Smooth muscle cell (in vitro differentiated cells): ENCODE data around the gene DCAF7. TPM values are rescaled to one million over a fixed set of nuclear protein-coding genes. Genes with fewer than 3 reads are reported as not detected.

Experiments
- DNase-seq: peaks from one replicate; lab custom pipeline; 2025; ENCODE audit not compliant: unreplicated experiment; lab: John Stamatoyannopoulos, UW
- H2AFZ ChIP-seq: fragments of 200-600 bp; sonication (generic); 2 replicates; pipeline ENCODE4 v1.6.0; 2016; ENCODE audit warnings: antibody characterized with exemption, low read depth, mild to moderate bottlenecking
- H3F3A ChIP-seq: fragments of 200-600 bp; sonication (generic); 2 replicates; pipeline ENCODE4 v1.6.0; 2017; ENCODE audit warnings: antibody characterized with exemption, low read depth
- H3K27ac ChIP-seq: fragments of 200-600 bp; sonication (generic); 2 replicates; pipeline ENCODE4 v1.5.1; 2016; ENCODE audit warnings: low read depth, mild to moderate bottlenecking
- H3K27me3 ChIP-seq: fragments of 200-600 bp; sonication (generic); 2 replicates; pipeline ENCODE4 v1.6.1; 2016; ENCODE audit warnings: low read depth, mild to moderate bottlenecking
- H3K36me3 ChIP-seq: fragments of 200-600 bp; sonication (generic); 2 replicates; pipeline ENCODE4 v1.5.1; 2016; ENCODE audit warnings: low read depth
- H3K4me1 ChIP-seq: fragments of 200-600 bp; sonication (generic); 2 replicates; pipeline ENCODE4 v1.5.1; 2016; ENCODE audit warnings: low read depth
- H3K4me2 ChIP-seq: fragments of 200-600 bp; sonication (generic); 2 replicates; pipeline ENCODE4 v1.6.0; 2016; ENCODE audit warnings: mild to moderate bottlenecking
- H3K4me3 ChIP-seq: fragments of 200-600 bp; sonication (generic); 2 replicates; pipeline ENCODE4 v1.5.1; 2016; ENCODE audit warnings: mild to moderate bottlenecking
- H3K79me2 ChIP-seq: fragments of 200-600 bp; sonication (generic); 2 replicates; pipeline ENCODE4 v1.6.0; 2016; ENCODE audit warnings: low read depth, mild to moderate bottlenecking
- H3K9ac ChIP-seq: fragments of 200-600 bp; sonication (generic); 2 replicates; pipeline ENCODE4 v1.6.0; 2016; ENCODE audit warnings: low read depth
- H3K9me3 ChIP-seq: fragments of 200-600 bp; sonication (generic); replicated peaks from 2 replicates; pipeline ENCODE4 v1.5.1; 2016; ENCODE audit warnings: low read depth
- H4K20me1 ChIP-seq: fragments of 200-600 bp; sonication (generic); 2 replicates; pipeline ENCODE4 v1.6.0; 2016; ENCODE audit warnings: low read depth
- CTCF ChIP-seq: fragments of 200-600 bp; sonication (generic); IDR thresholded peaks from 2 replicates; pipeline ENCODE4 v1.5.1; 2017; ENCODE audit warnings: borderline replicate concordance, mild to moderate bottlenecking, antibody characterized with exemption; ENCODE audit not compliant: insufficient read depth, poor library complexity, severe bottlenecking
- WGBS: methylation state at CpG from one replicate; pipeline ENCODE4 v1.1.7; 2016; ENCODE audit warnings: low lambda C conversion rate; 5-methylcytosine and 5-hydroxymethylcytosine counted together
- polyA plus RNA-seq: library from polyadenylated mRNA; unstranded; fragments of >200 nt; fragmentation: Nextera tagmentation; extraction: Ambion mirVana; gene quantifications from 2 replicates; pipeline ENCODE4 v1.2.1, GENCODE V29; 2016
- small RNA-seq: library from RNA; depleted of rRNA; stranded (forward); fragments of <200 nt; gene quantifications from one replicate; pipeline ENCODE3, GENCODE V24; 2014
- total RNA-seq: library from RNA; depleted of rRNA; stranded (reverse); fragments of >200 nt; gene quantifications from 2 replicates; pipeline ENCODE4 v1.2.3, GENCODE V29; 2014

The DCAF7 gene
- total and polyA plus RNA-seq, 2 experiments from 2014 or later: 36.8 to 50.2 TPM

GRCh38 chr17:63640038-63640437 lies 89.8 kb downstream of the DCAF7 start:
- 84% methylated on average over 4 of the region's 4 CpGs for WGBS
- H3K9ac ChIP-seq: no peak overlapping the region
- no peaks in the 10 kb centered on the region for H3K36me3 ChIP-seq
- no peaks in the 10 kb centered on the region for H3K9me3 ChIP-seq
- no peaks in the 10 kb centered on the region for H3F3A ChIP-seq
- TF ChIP-seq CTCF: no peak
- no peaks in the 10 kb centered on the region for H3K27me3 ChIP-seq
- no peaks in the 10 kb centered on the region for H4K20me1 ChIP-seq
- H3K27ac ChIP-seq: no peak overlapping the region
- DNase-seq: no peak
- no peak overlapping the region for H2AFZ ChIP-seq
- H3K4me3 ChIP-seq: no peak overlapping the region
- H3K4me2 ChIP-seq: no peak overlapping the region
- H3K4me1 ChIP-seq: no peaks in the 10 kb centered on the region
- H3K79me2 ChIP-seq: no peaks in the 10 kb centered on the region

GRCh38 chr17:63641692-63642448 lies 91.6 kb downstream of the DCAF7 start:
- Histone ChIP-seq H3K4me2 (no peak overlapping the region), H3F3A (no peaks in the 10 kb centered on the region), H3K79me2 (no peaks in the 10 kb centered on the region), H3K4me1 (no peaks in the 10 kb centered on the region), H3K4me3 (no peak overlapping the region), H3K27me3 (no peaks in the 10 kb centered on the region), H3K9ac (no peak overlapping the region), H4K20me1 (peaks cover 3% of the 10 kb centered on the region), H2AFZ (no peak overlapping the region), H3K27ac (no peak overlapping the region), H3K9me3 (no peaks in the 10 kb centered on the region), H3K36me3 (peaks cover 3% of the 10 kb centered on the region)
- no peak for TF ChIP-seq CTCF
- WGBS: 97% methylated on average over 4 of the region's 4 CpGs
- no peak for DNase-seq

Small RNAs within 50 kb of the gene (small RNA-seq; reads per million reads assigned to genes)
- not detected for gene RNU6-288P

Other genes with a start within 250 kb of the DCAF7 start
- 13.6 and 16.5 TPM in 2 replicates for gene CYB561, start 104.2 kb upstream of the DCAF7 start, total RNA-seq
- 24.9 and 40.7 TPM in 2 replicates for gene CYB561, start 104.2 kb upstream of the DCAF7 start, polyA plus RNA-seq
- 0.94 and 1.5 TPM in 2 replicates for gene ACE, start 73.4 kb upstream of the DCAF7 start, total RNA-seq
- gene ACE, start 73.4 kb upstream of the DCAF7 start, polyA plus RNA-seq: 0.48 and 2.0 TPM in 2 replicates
- gene KCNH6, start 27.1 kb upstream of the DCAF7 start, total RNA-seq: not detected in 2 replicates
- gene KCNH6, start 27.1 kb upstream of the DCAF7 start, polyA plus RNA-seq: 0.48 TPM in 1 of 2 replicates, not detected in the other
- gene TACO1, start 50.4 kb downstream of the DCAF7 start, total RNA-seq: 9.6 and 12.7 TPM in 2 replicates
- 25.1 and 32.3 TPM in 2 replicates for gene TACO1, start 50.4 kb downstream of the DCAF7 start, polyA plus RNA-seq
- 16.0 and 17.3 TPM in 2 replicates for gene MAP3K3, start 71.9 kb downstream of the DCAF7 start, total RNA-seq
- 23.6 and 23.8 TPM in 2 replicates for gene MAP3K3, start 71.9 kb downstream of the DCAF7 start, polyA plus RNA-seq
- 40.7 and 47.9 TPM in 2 replicates for gene LIMD2, start 149.6 kb downstream of the DCAF7 start, total RNA-seq
- 110 and 124 TPM in 2 replicates for gene LIMD2, start 149.6 kb downstream of the DCAF7 start, polyA plus RNA-seq
- gene STRADA, start 191.3 kb downstream of the DCAF7 start, total RNA-seq: 13.6 and 18.7 TPM in 2 replicates
- 26.8 and 27.7 TPM in 2 replicates for gene STRADA, start 191.3 kb downstream of the DCAF7 start, polyA plus RNA-seq
- 50.6 and 63.4 TPM in 2 replicates for gene CCDC47, start 223.1 kb downstream of the DCAF7 start, total RNA-seq
- 47.7 and 60.6 TPM in 2 replicates for gene CCDC47, start 223.1 kb downstream of the DCAF7 start, polyA plus RNA-seq
- gene DDX42, start 223.7 kb downstream of the DCAF7 start, total RNA-seq: 80.1 and 80.5 TPM in 2 replicates
- 30.1 and 31.7 TPM in 2 replicates for gene DDX42, start 223.7 kb downstream of the DCAF7 start, polyA plus RNA-seq